HG03571 (cell line): ENCODE measurements around the gene CORO6.

Experiments
- ATAC-seq: cut with Tn5 transposase; IDR thresholded peaks from one replicate; pipeline ENCODE4 v1.9.1; 2021; ENCODE audit not compliant: unreplicated experiment

The CORO6 gene

DNA sequence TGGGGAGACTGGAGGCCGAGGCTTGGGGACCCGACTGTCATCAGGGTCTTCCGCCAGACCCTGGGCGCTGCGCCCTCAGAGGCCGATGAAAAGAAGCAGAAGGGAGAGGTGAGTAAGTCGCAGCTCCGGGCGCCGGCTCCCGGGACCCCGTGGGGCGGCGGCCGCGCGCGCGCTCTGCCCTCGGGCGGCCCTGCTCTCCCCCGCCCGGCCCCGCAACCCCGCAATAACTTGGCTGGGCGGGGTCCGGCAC, 55.5 kb downstream of the CORO6 start:
- peak; percentile 16 for ATAC-seq

DNA sequence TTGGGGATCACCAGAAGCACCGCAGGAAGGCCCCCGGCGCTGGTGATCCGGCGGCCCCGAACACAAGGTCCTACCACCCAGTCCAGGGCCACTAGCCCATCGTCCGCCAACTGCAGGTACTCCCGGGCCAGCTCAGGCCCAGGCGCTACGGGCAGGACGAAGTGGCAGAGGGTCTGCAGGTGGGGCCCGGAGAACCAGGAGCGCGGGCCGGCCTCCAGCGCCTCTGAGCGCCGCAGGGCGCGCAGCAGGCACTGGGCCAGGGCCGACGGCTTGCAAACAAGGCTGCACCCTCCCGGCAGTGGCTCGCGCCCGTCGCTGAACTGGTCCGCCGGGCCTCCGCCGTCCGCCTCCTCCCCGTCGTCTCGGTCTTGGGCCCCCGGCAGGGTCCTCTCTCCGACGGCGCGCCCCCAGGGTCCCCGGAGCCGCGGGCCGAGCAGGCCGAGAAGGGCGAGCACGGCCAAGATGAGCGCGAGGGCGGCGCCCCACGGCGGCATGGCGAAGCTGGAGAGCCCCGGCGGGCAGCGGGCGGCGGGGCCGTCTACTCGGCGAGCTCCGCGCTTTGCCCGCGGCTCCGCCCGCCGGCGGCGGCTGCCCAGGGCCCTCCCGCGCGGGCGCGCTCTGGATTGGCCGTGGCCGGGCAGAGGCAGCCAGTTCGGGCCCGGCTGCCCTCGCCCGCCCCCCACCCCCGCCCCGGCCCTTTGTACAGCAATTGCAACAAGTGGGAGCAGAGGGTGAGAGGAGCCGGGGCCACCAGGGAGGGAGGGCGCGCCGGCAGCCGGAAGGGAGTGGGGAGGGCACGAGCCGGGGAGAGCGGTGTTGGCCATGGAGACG, 56.0 kb downstream of the CORO6 start, which contains the start of gene ABHD15:
Gene ABHD15 (minus strand): TSS at position 565 of the 831 bp plus-strand sequence. CDS start 71 bp downstream, at position 494.
- ATAC-seq = peak; percentile 26

DNA sequence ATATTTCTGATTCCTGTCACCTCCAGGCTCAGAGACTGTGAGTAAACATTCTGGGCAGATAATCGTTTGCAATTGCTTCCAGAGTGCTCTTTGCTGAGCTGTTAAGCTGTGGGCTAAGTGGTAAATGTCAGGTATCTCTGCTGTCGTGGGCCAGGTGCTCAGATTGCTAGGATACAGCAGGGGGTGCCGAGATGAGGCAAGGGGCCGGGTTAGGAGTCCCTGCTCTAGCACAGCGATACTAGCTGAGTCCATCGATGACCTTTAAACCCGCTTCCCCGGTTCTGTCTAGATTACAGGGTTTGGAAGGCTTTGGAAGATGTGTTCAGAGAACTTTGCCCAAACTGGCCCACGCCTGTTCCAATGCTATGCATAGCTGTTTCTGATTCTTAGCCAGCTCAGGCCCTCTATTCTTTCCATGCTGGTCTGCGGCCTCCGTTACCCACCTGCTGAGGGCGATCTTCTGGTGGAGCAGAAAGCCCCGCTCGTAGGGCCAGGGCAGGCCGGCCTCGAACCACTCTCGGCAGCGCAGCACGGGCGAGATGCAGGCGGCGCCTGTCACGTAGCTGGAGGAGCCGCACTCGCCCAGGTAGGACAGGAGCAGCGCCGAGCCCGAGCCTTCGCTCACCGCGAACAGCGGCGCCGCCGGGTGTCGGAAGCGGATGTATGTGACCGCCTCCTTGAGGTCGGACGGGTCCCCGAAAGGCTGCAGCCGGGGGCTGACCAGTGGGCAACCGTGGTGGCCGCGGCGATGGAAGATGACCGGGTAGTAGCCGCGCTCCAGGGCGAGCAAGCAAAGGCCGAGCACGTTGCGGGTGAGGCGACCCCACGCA, 56.9 kb downstream of the CORO6 start:
- ATAC-seq = no peak
